GM19099 (cell line): Measurements from ENCODE around the gene LAMA1.

Experiments used
- POLR2A ChIP-seq: IDR thresholded peaks from 3 replicates; pipeline ENCODE4 v1.6.1; 2011; ENCODE audit warnings: low read depth; ENCODE audit not compliant: insufficient read length; ENCODE audit errors: extremely low read depth

The LAMA1 gene

GRCh38 chr18:7132356-7133150, 15.0 kb upstream of the LAMA1 start:
- no peak for TF ChIP-seq POLR2A

GRCh38 chr18:7122376-7122775, 4.8 kb upstream of the LAMA1 start:
- no peak for TF ChIP-seq POLR2A

- TF ChIP-seq POLR2A = no peak
These were observed 706 bp downstream of the LAMA1 start for GRCh38 chr18:7116792-7117389.

GRCh38 chr18:7116001-7116730, 1.4 kb downstream of the LAMA1 start:
- TF ChIP-seq POLR2A = no peak

- no peak for TF ChIP-seq POLR2A
These were observed 4.7 kb downstream of the LAMA1 start for GRCh38 chr18:7112936-7113335.

- no peak for TF ChIP-seq POLR2A
These were observed 6.5 kb downstream of the LAMA1 start for GRCh38 chr18:7111134-7111533.

- TF ChIP-seq POLR2A = no peak
These were observed 11.7 kb downstream of the LAMA1 start for GRCh38 chr18:7105943-7106342.

- no peak for TF ChIP-seq POLR2A
These were observed 12.3 kb downstream of the LAMA1 start for GRCh38 chr18:7105268-7105667.

GRCh38 chr18:7104649-7105048, 12.9 kb downstream of the LAMA1 start:
- TF ChIP-seq POLR2A = no peak

GRCh38 chr18:7102131-7102530, 15.5 kb downstream of the LAMA1 start:
- no peak for TF ChIP-seq POLR2A

- no peak for TF ChIP-seq POLR2A
These were observed 20.8 kb downstream of the LAMA1 start for GRCh38 chr18:7096838-7097237.

GRCh38 chr18:7094427-7094826, 23.2 kb downstream of the LAMA1 start:
- no peak for TF ChIP-seq POLR2A

GRCh38 chr18:7090771-7091170, 26.8 kb downstream of the LAMA1 start:
- TF ChIP-seq POLR2A = no peak

GRCh38 chr18:7089369-7089768, 28.2 kb downstream of the LAMA1 start:
- TF ChIP-seq POLR2A = no peak

- TF ChIP-seq POLR2A = no peak
These were observed 33.2 kb downstream of the LAMA1 start for GRCh38 chr18:7084080-7085065.
